ENCODE data around the gene FBXO38.

The FBXO38 gene

GRCh38 chr5:148387325-148387724 lies 3.6 kb downstream of the FBXO38 start:
- DNase-seq = no peak

- no peak for DNase-seq
Measured at GRCh38 chr5:148388696-148389095, 4.9 kb downstream of the FBXO38 start.

- no peak for DNase-seq
Measured at GRCh38 chr5:148390914-148391313, 7.2 kb downstream of the FBXO38 start.

- no peak for DNase-seq
Measured at GRCh38 chr5:148391422-148391821, 7.7 kb downstream of the FBXO38 start.

- DNase-seq = no peak
Measured at GRCh38 chr5:148393390-148393741, 9.6 kb downstream of the FBXO38 start.

GRCh38 chr5:148394587-148395019 lies 10.8 kb downstream of the FBXO38 start:
- no peak for DNase-seq

GRCh38 chr5:148395031-148395430 lies 11.3 kb downstream of the FBXO38 start:
- no peak for DNase-seq

GRCh38 chr5:148397968-148398595 lies 14.3 kb downstream of the FBXO38 start:
- no peak for DNase-seq

GRCh38 chr5:148398698-148399121 lies 15.0 kb downstream of the FBXO38 start:
- no peak for DNase-seq

- DNase-seq = no peak
Measured at GRCh38 chr5:148401604-148402003, 17.8 kb downstream of the FBXO38 start.

GRCh38 chr5:148403344-148403743 lies 19.6 kb downstream of the FBXO38 start:
- DNase-seq = no peak

GRCh38 chr5:148406406-148406805 lies 22.6 kb downstream of the FBXO38 start:
- no peak for DNase-seq

- DNase-seq = no peak
Measured at GRCh38 chr5:148408092-148408491, 24.3 kb downstream of the FBXO38 start.

- no peak for DNase-seq
Measured at GRCh38 chr5:148412124-148412523, 28.4 kb downstream of the FBXO38 start.

- DNase-seq = no peak
Measured at GRCh38 chr5:148414833-148415232, 31.1 kb downstream of the FBXO38 start.

GRCh38 chr5:148416416-148416815 lies 32.7 kb downstream of the FBXO38 start:
- DNase-seq = no peak

- no peak for DNase-seq
Measured at GRCh38 chr5:148416921-148417320, 33.2 kb downstream of the FBXO38 start.

- no peak for DNase-seq
Measured at GRCh38 chr5:148418511-148418910, 34.8 kb downstream of the FBXO38 start.

- no peak for DNase-seq
Measured at GRCh38 chr5:148421661-148422060, 37.9 kb downstream of the FBXO38 start.

- DNase-seq = no peak
Measured at GRCh38 chr5:148425808-148426207, 42.0 kb downstream of the FBXO38 start.

GRCh38 chr5:148426514-148426913 lies 42.8 kb downstream of the FBXO38 start:
- no peak for DNase-seq

- DNase-seq = no peak
Measured at GRCh38 chr5:148427370-148428042, 43.7 kb downstream of the FBXO38 start.

- DNase-seq = no peak
Measured at GRCh38 chr5:148428848-148429247, 45.1 kb downstream of the FBXO38 start.

- no peak for DNase-seq
Measured at GRCh38 chr5:148433826-148434225, 50.1 kb downstream of the FBXO38 start.

GRCh38 chr5:148436029-148436428 lies 52.3 kb downstream of the FBXO38 start:
- DNase-seq = no peak

Measured in activated T-cell treated with anti-CD3 and anti-CD28 coated beads, Interleukin-2, amount 50 U/mL, for 1 hour (primary cell).